ENCODE data around the gene NBAS. TPM values are rescaled to one million over a fixed set of nuclear protein-coding genes. Genes with fewer than 3 reads are reported as not detected.

NBAS gene
- total RNA-seq, 1 experiment from 2014 or later = 36.3 TPM

DNA sequence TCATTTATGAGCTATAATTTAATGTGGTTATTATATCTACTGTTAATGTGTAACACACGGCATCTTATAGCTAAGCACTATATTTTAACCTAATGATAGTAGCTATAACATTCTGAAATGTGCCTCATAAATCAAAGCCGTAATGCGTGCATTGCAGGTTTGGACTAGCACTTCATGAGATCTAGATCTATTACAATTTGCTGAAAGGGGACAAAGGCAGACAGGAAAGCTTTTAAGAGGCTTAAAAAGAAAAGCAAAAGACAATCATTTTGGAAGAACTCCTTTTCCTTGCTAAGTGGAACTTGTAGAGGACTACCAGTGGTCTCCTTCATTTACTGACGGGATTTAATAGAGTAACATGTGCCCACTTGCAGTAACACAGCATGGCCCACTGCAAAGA lies 213.1 kb downstream of the NBAS start:
- Histone ChIP-seq H3K4me3 (ENCODE audit: low read depth in 2 of 2, low read length in 2 of 2) (no peak overlapping the region), H3K27me3 (ENCODE audit: control insufficient read depth, insufficient read depth, low read length) (no peaks in the 10 kb centered on the region), H3K4me1 (ENCODE audit: control insufficient read depth, insufficient read depth, low read length) (no peaks in the 10 kb centered on the region), H3K9me3 (ENCODE audit: control insufficient read depth, insufficient read depth, low read depth, low read length) (no peaks in the 10 kb centered on the region), H3K36me3 (ENCODE audit: control insufficient read depth, insufficient read depth, low read length) (no peaks in the 10 kb centered on the region), H3K27ac (ENCODE audit: low read length) (no peak overlapping the region)
- DNase-seq (ENCODE audit: low read depth, low spot score) (no peak), ATAC-seq (no peak)
- TF ChIP-seq, protein P1, sequence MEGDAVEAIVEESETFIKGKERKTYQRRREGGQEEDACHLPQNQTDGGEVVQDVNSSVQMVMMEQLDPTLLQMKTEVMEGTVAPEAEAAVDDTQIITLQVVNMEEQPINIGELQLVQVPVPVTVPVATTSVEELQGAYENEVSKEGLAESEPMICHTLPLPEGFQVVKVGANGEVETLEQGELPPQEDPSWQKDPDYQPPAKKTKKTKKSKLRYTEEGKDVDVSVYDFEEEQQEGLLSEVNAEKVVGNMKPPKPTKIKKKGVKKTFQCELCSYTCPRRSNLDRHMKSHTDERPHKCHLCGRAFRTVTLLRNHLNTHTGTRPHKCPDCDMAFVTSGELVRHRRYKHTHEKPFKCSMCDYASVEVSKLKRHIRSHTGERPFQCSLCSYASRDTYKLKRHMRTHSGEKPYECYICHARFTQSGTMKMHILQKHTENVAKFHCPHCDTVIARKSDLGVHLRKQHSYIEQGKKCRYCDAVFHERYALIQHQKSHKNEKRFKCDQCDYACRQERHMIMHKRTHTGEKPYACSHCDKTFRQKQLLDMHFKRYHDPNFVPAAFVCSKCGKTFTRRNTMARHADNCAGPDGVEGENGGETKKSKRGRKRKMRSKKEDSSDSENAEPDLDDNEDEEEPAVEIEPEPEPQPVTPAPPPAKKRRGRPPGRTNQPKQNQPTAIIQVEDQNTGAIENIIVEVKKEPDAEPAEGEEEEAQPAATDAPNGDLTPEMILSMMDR (IDR thresholded peaks at IDR 0.05) = no peak
- TF ChIP-seq POLR2AphosphoS5 (IDR thresholded peaks at IDR 0.05; ENCODE audit: low read depth, low read length) = no peak
- TF ChIP-seq TCF7L2 (IDR thresholded peaks at IDR 0.05; ENCODE audit: low read depth, low read length) = no peak
- no peak for TF ChIP-seq SIN3A (IDR thresholded peaks at IDR 0.05; ENCODE audit: borderline replicate concordance, insufficient read depth, low read depth, low read length)
- TF ChIP-seq, protein P2, sequence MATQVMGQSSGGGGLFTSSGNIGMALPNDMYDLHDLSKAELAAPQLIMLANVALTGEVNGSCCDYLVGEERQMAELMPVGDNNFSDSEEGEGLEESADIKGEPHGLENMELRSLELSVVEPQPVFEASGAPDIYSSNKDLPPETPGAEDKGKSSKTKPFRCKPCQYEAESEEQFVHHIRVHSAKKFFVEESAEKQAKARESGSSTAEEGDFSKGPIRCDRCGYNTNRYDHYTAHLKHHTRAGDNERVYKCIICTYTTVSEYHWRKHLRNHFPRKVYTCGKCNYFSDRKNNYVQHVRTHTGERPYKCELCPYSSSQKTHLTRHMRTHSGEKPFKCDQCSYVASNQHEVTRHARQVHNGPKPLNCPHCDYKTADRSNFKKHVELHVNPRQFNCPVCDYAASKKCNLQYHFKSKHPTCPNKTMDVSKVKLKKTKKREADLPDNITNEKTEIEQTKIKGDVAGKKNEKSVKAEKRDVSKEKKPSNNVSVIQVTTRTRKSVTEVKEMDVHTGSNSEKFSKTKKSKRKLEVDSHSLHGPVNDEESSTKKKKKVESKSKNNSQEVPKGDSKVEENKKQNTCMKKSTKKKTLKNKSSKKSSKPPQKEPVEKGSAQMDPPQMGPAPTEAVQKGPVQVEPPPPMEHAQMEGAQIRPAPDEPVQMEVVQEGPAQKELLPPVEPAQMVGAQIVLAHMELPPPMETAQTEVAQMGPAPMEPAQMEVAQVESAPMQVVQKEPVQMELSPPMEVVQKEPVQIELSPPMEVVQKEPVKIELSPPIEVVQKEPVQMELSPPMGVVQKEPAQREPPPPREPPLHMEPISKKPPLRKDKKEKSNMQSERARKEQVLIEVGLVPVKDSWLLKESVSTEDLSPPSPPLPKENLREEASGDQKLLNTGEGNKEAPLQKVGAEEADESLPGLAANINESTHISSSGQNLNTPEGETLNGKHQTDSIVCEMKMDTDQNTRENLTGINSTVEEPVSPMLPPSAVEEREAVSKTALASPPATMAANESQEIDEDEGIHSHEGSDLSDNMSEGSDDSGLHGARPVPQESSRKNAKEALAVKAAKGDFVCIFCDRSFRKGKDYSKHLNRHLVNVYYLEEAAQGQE (IDR thresholded peaks at IDR 0.05; ENCODE audit: insufficient read depth in 1 of 2, low read depth in 2 of 2, low read length in 1 of 2) = no peak
- POLR2A ChIA-PET = no interaction called here
- intact Hi-C loops (cut with micrococcal nuclease; ENCODE audit: unreplicated experiment) (no loop called here), in situ Hi-C loops (cut with HindIII; ENCODE audit: low pct_unique_long_range_greater_than_20kb, low sequenced_read_pairs) (no loop called here)
- no TSS peak for BruUV-seq (replicated peaks)
- CTCF ChIA-PET = no interaction called here

DNA sequence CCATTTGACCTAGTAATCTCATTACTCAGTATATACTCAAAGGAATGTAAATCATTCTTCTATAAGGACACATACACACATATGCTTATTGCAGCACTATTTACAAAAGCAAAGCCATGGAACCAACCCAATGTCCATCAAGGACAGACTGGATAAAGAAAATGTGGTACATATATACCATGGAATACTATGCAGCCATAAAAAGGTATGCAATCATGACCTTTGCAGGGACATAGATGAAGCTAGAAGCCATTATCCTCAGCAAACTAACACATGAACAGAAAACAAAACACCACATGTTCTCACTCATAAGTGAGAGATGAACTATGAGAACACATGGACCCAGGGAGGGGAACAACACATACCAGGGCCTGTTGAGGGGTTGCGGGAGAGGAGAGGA lies 214.5 kb downstream of the NBAS start:
- no peak for TF ChIP-seq TCF7L2 (IDR thresholded peaks at IDR 0.05; ENCODE audit: low read depth, low read length)
- TF ChIP-seq, protein P2 (IDR thresholded peaks at IDR 0.05; ENCODE audit: insufficient read depth in 1 of 2, low read depth in 2 of 2, low read length in 1 of 2) = no peak
- TF ChIP-seq SIN3A (IDR thresholded peaks at IDR 0.05; ENCODE audit: borderline replicate concordance, insufficient read depth, low read depth, low read length) = no peak
- no peak for TF ChIP-seq POLR2AphosphoS5 (IDR thresholded peaks at IDR 0.05; ENCODE audit: low read depth, low read length)
- TF ChIP-seq, protein P1 (IDR thresholded peaks at IDR 0.05) = no peak
- ATAC-seq (no peak), DNase-seq (ENCODE audit: low read depth, low spot score) (no peak)
- BruUV-seq (replicated peaks) = no TSS peak
- Histone ChIP-seq H3K9me3 (ENCODE audit: control insufficient read depth, insufficient read depth, low read depth, low read length) (no peaks in the 10 kb centered on the region), H3K4me1 (ENCODE audit: control insufficient read depth, insufficient read depth, low read length) (no peaks in the 10 kb centered on the region), H3K36me3 (ENCODE audit: control insufficient read depth, insufficient read depth, low read length) (no peaks in the 10 kb centered on the region), H3K27me3 (ENCODE audit: control insufficient read depth, insufficient read depth, low read length) (no peaks in the 10 kb centered on the region), H3K27ac (ENCODE audit: low read length) (no peak overlapping the region), H3K4me3 (ENCODE audit: low read depth in 2 of 2, low read length in 2 of 2) (no peak overlapping the region)
- in situ Hi-C loops (cut with HindIII; ENCODE audit: low pct_unique_long_range_greater_than_20kb, low sequenced_read_pairs) (no loop called here), intact Hi-C loops (cut with micrococcal nuclease; ENCODE audit: unreplicated experiment) (no loop called here)
- ChIA-PET CTCF (no interaction called here), POLR2A (no interaction called here)

Data from Panc1 (cell line).